Activated CD4-positive, alpha-beta T cell treated with anti-CD3 and anti-CD28 coated beads for 36 hours (primary cell): ENCODE data around the gene DCTN5. TPM values are rescaled to one million over a fixed set of nuclear protein-coding genes. Genes with fewer than 3 reads are reported as not detected.

ENCODE experiments used
- ATAC-seq: fragments of 200-7000 bp; cut with Tn5 transposase; one replicate; pipeline ENCODE4 v1.10.0; 2021; ENCODE audit warnings: mild to moderate bottlenecking, moderate library complexity
- CTCF ChIA-PET: fragments of 350-600 bp; sonication (Branson Sonifier 250); formaldehyde crosslinking; loops from one replicate; lab custom pipeline; 2021; ENCODE audit warnings: antibody characterized with exemption; lab: Charles Lee
- POLR2A ChIA-PET: fragments of 350-600 bp; sonication (Branson Sonifier 250); formaldehyde crosslinking; loops from one replicate; lab custom pipeline; 2021; ENCODE audit warnings: antibody characterized with exemption, inconsistent platforms; lab: Charles Lee
- DNase-seq: peaks from one replicate; pipeline ENCODE4 v3.0.0-alpha.2; 2020
- H3K27ac Mint-ChIP-seq: one replicate; pipeline ENCODE4 v1.8.0; 2021; ENCODE audit warnings: mixed read lengths
- H3K27me3 Mint-ChIP-seq: one replicate; pipeline ENCODE4 v1.8.0; 2021; ENCODE audit warnings: mixed read lengths
- H3K36me3 Mint-ChIP-seq: one replicate; pipeline ENCODE4 v1.8.0; 2021; ENCODE audit warnings: low read depth, mixed read lengths
- H3K4me1 Mint-ChIP-seq: one replicate; pipeline ENCODE4 v1.8.0; 2021; ENCODE audit warnings: mixed read lengths
- H3K4me3 Mint-ChIP-seq: one replicate; pipeline ENCODE4 v1.8.0; 2021; ENCODE audit warnings: mild to moderate bottlenecking, moderate library complexity, mixed read lengths
- H3K9me3 Mint-ChIP-seq: one replicate; pipeline ENCODE4 v1.8.0; 2021; ENCODE audit warnings: low read depth, mixed read lengths
- intact Hi-C, 2 experiments: fragments of 100-400 bp; cut with DNase I in 1 of 2; cut with micrococcal nuclease in 1 of 2; formaldehyde crosslinking; loops; one replicate each; pipeline versions ENCODE4 v1.14.2 to v1.15.1; 2022 to 2024; cut with DNase I, micrococcal nuclease
- total RNA-seq, 2 experiments: library from RNA; stranded (reverse); gene quantifications; one replicate each; pipeline ENCODE4 v1.2.3, GENCODE V29; 2021

Gene DCTN5
- total RNA-seq, 2 experiments from 2014 or later, result 47.1 to 55.8 TPM

- POLR2A ChIA-PET, result interaction anchor here (0.7 kb wide), 1 partner anchor 494 kb away, joined by 3 read pairs; no protein-coding TSS in a partner anchor
- ATAC-seq, result no peak
- peaks cover 7% of the 10 kb centered on the region for H3K4me1 Mint-ChIP-seq
Observed at GRCh38 chr16:23694265-23694643, 53.0 kb downstream of the DCTN5 start.

GRCh38 chr16:23694644-23695373 lies 53.5 kb downstream of the DCTN5 start:
- H3K27ac Mint-ChIP-seq, result no peak overlapping the region
- no peaks in the 10 kb centered on the region for H3K9me3 Mint-ChIP-seq
- peaks cover 7% of the 10 kb centered on the region for H3K4me1 Mint-ChIP-seq
- ChIA-PET CTCF (interaction anchor here (1.0 to 1.7 kb wide), 2 partner anchors 17 to 19 kb away, joined by 3 to 4 read pairs; no protein-coding TSS in a partner anchor), POLR2A (interaction anchor here (0.7 kb wide), 1 partner anchor 494 kb away, joined by 3 read pairs; no protein-coding TSS in a partner anchor)
- H3K27me3 Mint-ChIP-seq, result no peaks in the 10 kb centered on the region
- intact Hi-C loops, result no loop called here
- peaks cover 5% of the 10 kb centered on the region for H3K36me3 Mint-ChIP-seq
- no peak overlapping the region for H3K4me3 Mint-ChIP-seq
- ATAC-seq (peak; percentile 30), DNase-seq (peak; percentile 12)

More at GRCh38 chr16:23694265-23694643, 53.0 kb downstream of the DCTN5 start:
- no peak overlapping the region for H3K4me3 Mint-ChIP-seq
- intact Hi-C loops, result no loop called here
- no peaks in the 10 kb centered on the region for H3K9me3 Mint-ChIP-seq
- no peak for DNase-seq
- H3K27ac Mint-ChIP-seq, result no peak overlapping the region
- no peaks in the 10 kb centered on the region for H3K27me3 Mint-ChIP-seq
- peaks cover 10% of the 10 kb centered on the region for H3K36me3 Mint-ChIP-seq
- CTCF ChIA-PET, result interaction anchor here (1.0 to 1.7 kb wide), 2 partner anchors 16 to 20 kb away, joined by 3 to 4 read pairs; no protein-coding TSS in a partner anchor

- ChIA-PET CTCF (no interaction called here), POLR2A (no interaction called here)
- Mint-ChIP-seq H3K36me3 (no peaks in the 10 kb centered on the region), H3K27me3 (no peaks in the 10 kb centered on the region), H3K27ac (no peak overlapping the region), H3K4me3 (no peak overlapping the region), H3K9me3 (no peaks in the 10 kb centered on the region), H3K4me1 (peaks cover 7% of the 10 kb centered on the region)
- DNase-seq (no peak), ATAC-seq (no peak)
- intact Hi-C loops, result no loop called here
Observed at GRCh38 chr16:23695756-23696155, 54.5 kb downstream of the DCTN5 start.

GRCh38 chr16:23699100-23699499 lies 57.8 kb downstream of the DCTN5 start:
- H3K4me1 Mint-ChIP-seq, result peaks cover 7% of the 10 kb centered on the region
- CTCF ChIA-PET, result interaction anchor here (0.7 to 1.0 kb wide), 2 partner anchors 338 to 1151 kb away, joined by 3 to 4 read pairs; no protein-coding TSS in a partner anchor
- H3K27ac Mint-ChIP-seq, result no peak overlapping the region
- POLR2A ChIA-PET, result no interaction called here
- peaks cover 3% of the 10 kb centered on the region for H3K9me3 Mint-ChIP-seq
- no peaks in the 10 kb centered on the region for H3K36me3 Mint-ChIP-seq
- ATAC-seq, result peak; percentile 49
- DNase-seq, result no peak
- no peak overlapping the region for H3K4me3 Mint-ChIP-seq
- H3K27me3 Mint-ChIP-seq, result peaks cover 3% of the 10 kb centered on the region
- intact Hi-C loops, result no loop called here

- intact Hi-C loops, result no loop called here
- Mint-ChIP-seq H3K27ac (no peak overlapping the region), H3K4me3 (no peak overlapping the region), H3K36me3 (no peaks in the 10 kb centered on the region), H3K4me1 (no peaks in the 10 kb centered on the region), H3K27me3 (peaks cover 3% of the 10 kb centered on the region), H3K9me3 (peaks cover 3% of the 10 kb centered on the region)
- ATAC-seq (no peak), DNase-seq (no peak)
- ChIA-PET POLR2A (no interaction called here), CTCF (interaction anchor here (0.7 to 1.0 kb wide), 2 partner anchors 337 to 1150 kb away, joined by 3 to 4 read pairs; no protein-coding TSS in a partner anchor)
Observed at GRCh38 chr16:23700093-23700492, 58.8 kb downstream of the DCTN5 start.

GRCh38 chr16:23700509-23700908 lies 59.2 kb downstream of the DCTN5 start:
- DNase-seq (no peak), ATAC-seq (no peak)
- intact Hi-C loops, result no loop called here
- peaks cover 5% of the 10 kb centered on the region for H3K27me3 Mint-ChIP-seq
- no peaks in the 10 kb centered on the region for H3K36me3 Mint-ChIP-seq
- H3K27ac Mint-ChIP-seq, result no peak overlapping the region
- ChIA-PET CTCF (interaction anchor here (0.7 kb wide), 1 partner anchor 11 kb away, joined by 3 read pairs; no protein-coding TSS in a partner anchor), POLR2A (no interaction called here)
- H3K4me1 Mint-ChIP-seq, result no peaks in the 10 kb centered on the region
- peaks cover 3% of the 10 kb centered on the region for H3K9me3 Mint-ChIP-seq
- H3K4me3 Mint-ChIP-seq, result no peak overlapping the region

- Mint-ChIP-seq H3K9me3 (peaks cover 3% of the 10 kb centered on the region), H3K4me1 (no peaks in the 10 kb centered on the region), H3K27ac (no peak overlapping the region), H3K4me3 (no peak overlapping the region), H3K36me3 (no peaks in the 10 kb centered on the region), H3K27me3 (peaks cover 7% of the 10 kb centered on the region)
- ChIA-PET POLR2A (no interaction called here), CTCF (interaction anchor here (0.6 to 0.9 kb wide), 4 partner anchors 8 to 335 kb away, joined by 3 read pairs; no protein-coding TSS in a partner anchor)
- DNase-seq (no peak), ATAC-seq (no peak)
- intact Hi-C loops, result no loop called here
Observed at GRCh38 chr16:23701045-23701444, 59.8 kb downstream of the DCTN5 start.

GRCh38 chr16:23702951-23703350 lies 61.7 kb downstream of the DCTN5 start:
- no peak overlapping the region for H3K27ac Mint-ChIP-seq
- H3K36me3 Mint-ChIP-seq, result no peaks in the 10 kb centered on the region
- intact Hi-C loops, result no loop called here
- H3K4me1 Mint-ChIP-seq, result no peaks in the 10 kb centered on the region
- peaks cover 3% of the 10 kb centered on the region for H3K9me3 Mint-ChIP-seq
- DNase-seq (no peak), ATAC-seq (no peak)
- peaks cover 7% of the 10 kb centered on the region for H3K27me3 Mint-ChIP-seq
- ChIA-PET POLR2A (no interaction called here), CTCF (no interaction called here)
- no peak overlapping the region for H3K4me3 Mint-ChIP-seq

GRCh38 chr16:23704772-23705516 lies 63.7 kb downstream of the DCTN5 start:
- POLR2A ChIA-PET, result no interaction called here
- no peak overlapping the region for H3K4me3 Mint-ChIP-seq
- peaks cover 9% of the 10 kb centered on the region for H3K9me3 Mint-ChIP-seq
- DNase-seq (no peak), ATAC-seq (no peak)
- H3K4me1 Mint-ChIP-seq, result no peaks in the 10 kb centered on the region
- peaks cover 11% of the 10 kb centered on the region for H3K27me3 Mint-ChIP-seq
- no peak overlapping the region for H3K27ac Mint-ChIP-seq
- CTCF ChIA-PET, result no interaction called here
- intact Hi-C loops, result no loop called here
- H3K36me3 Mint-ChIP-seq, result no peaks in the 10 kb centered on the region

GRCh38 chr16:23705517-23705902 lies 64.2 kb downstream of the DCTN5 start:
- Mint-ChIP-seq H3K27ac (no peak overlapping the region), H3K9me3 (peaks cover 13% of the 10 kb centered on the region), H3K36me3 (no peaks in the 10 kb centered on the region), H3K4me1 (no peaks in the 10 kb centered on the region), H3K27me3 (peaks cover 15% of the 10 kb centered on the region), H3K4me3 (no peak overlapping the region)
- DNase-seq (no peak), ATAC-seq (no peak)
- ChIA-PET POLR2A (no interaction called here), CTCF (interaction anchor here (0.7 kb wide), 1 partner anchor 21 kb away, joined by 3 read pairs; no protein-coding TSS in a partner anchor)
- intact Hi-C loops, result no loop called here

- intact Hi-C loops, result no loop called here
- no peaks in the 10 kb centered on the region for H3K36me3 Mint-ChIP-seq
- no peak for ATAC-seq
- H3K4me3 Mint-ChIP-seq, result no peak overlapping the region
- H3K4me1 Mint-ChIP-seq, result no peaks in the 10 kb centered on the region
- H3K9me3 Mint-ChIP-seq, result peaks cover 13% of the 10 kb centered on the region
- POLR2A ChIA-PET, result no interaction called here
- DNase-seq, result no peak
- CTCF ChIA-PET, result interaction anchor here (0.5 kb wide), 1 partner anchor 778 kb away, joined by 3 read pairs; no protein-coding TSS in a partner anchor
- H3K27me3 Mint-ChIP-seq, result peaks cover 15% of the 10 kb centered on the region
- no peak overlapping the region for H3K27ac Mint-ChIP-seq
Observed at GRCh38 chr16:23706439-23706838, 65.2 kb downstream of the DCTN5 start.
